Panc1 (cell line): ENCODE data around the gene EIF3CL.
"Not testable (repeated sequence)": the region's sequence is repeated elsewhere in the genome, so short reads cannot be mapped to it uniquely, and the experiment has no call there.

Experiments used
- CTCF ChIP-seq: fragments of 450-650 bp; IDR thresholded peaks from 2 replicates; pipeline ENCODE4 v1.5.1; 2017; ENCODE audit warnings: mild to moderate bottlenecking
- POLR2AphosphoS5 ChIP-seq: IDR thresholded peaks from 2 replicates; pipeline ENCODE4 v1.6.1; 2012; ENCODE audit warnings: mild to moderate bottlenecking, low read depth, low read length, moderate library complexity
- TF ChIP-seq, protein P1 (sequence below), 2 experiments: IDR thresholded peaks; 2 replicates each; pipeline ENCODE4 v1.6.1; 2011 to 2012; ENCODE audit warnings: low read depth in 2 of 2, control low read depth in 1 of 2, low read length in 1 of 2, mild to moderate bottlenecking in 1 of 2, moderate library complexity in 1 of 2; ENCODE audit not compliant: insufficient read depth in 1 of 2

DNA sequence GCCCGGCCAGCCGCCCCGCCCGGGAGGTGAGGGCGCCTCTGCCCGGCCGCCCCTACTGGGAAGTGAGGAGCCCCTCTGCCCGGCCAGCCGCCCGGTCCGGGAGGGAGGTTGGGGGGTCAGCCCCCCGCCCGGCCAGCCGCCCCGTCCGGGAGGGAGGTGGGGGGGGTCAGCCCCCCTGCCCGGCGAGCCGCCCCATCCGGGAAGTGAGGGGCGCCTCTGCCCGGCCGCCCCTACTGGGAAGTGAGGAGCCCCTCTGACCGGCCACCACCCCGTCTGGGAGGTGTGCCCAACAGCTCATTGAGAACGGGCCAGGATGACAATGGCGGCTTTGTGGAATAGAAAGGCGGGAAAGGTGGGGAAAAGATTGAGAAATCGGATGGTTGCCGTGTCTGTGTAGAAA, 13.4 kb upstream of the EIF3CL start:
- TF ChIP-seq CTCF, POLR2AphosphoS5: not testable (repeated sequence)
- TF ChIP-seq, protein P1, sequence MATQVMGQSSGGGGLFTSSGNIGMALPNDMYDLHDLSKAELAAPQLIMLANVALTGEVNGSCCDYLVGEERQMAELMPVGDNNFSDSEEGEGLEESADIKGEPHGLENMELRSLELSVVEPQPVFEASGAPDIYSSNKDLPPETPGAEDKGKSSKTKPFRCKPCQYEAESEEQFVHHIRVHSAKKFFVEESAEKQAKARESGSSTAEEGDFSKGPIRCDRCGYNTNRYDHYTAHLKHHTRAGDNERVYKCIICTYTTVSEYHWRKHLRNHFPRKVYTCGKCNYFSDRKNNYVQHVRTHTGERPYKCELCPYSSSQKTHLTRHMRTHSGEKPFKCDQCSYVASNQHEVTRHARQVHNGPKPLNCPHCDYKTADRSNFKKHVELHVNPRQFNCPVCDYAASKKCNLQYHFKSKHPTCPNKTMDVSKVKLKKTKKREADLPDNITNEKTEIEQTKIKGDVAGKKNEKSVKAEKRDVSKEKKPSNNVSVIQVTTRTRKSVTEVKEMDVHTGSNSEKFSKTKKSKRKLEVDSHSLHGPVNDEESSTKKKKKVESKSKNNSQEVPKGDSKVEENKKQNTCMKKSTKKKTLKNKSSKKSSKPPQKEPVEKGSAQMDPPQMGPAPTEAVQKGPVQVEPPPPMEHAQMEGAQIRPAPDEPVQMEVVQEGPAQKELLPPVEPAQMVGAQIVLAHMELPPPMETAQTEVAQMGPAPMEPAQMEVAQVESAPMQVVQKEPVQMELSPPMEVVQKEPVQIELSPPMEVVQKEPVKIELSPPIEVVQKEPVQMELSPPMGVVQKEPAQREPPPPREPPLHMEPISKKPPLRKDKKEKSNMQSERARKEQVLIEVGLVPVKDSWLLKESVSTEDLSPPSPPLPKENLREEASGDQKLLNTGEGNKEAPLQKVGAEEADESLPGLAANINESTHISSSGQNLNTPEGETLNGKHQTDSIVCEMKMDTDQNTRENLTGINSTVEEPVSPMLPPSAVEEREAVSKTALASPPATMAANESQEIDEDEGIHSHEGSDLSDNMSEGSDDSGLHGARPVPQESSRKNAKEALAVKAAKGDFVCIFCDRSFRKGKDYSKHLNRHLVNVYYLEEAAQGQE (IDR thresholded peaks at IDR 0.05; ENCODE audit: insufficient read depth in 1 of 2, low read depth in 2 of 2, low read length in 1 of 2), result not testable (repeated sequence)
